ENCODE results near the gene HTR3E.

DNA sequence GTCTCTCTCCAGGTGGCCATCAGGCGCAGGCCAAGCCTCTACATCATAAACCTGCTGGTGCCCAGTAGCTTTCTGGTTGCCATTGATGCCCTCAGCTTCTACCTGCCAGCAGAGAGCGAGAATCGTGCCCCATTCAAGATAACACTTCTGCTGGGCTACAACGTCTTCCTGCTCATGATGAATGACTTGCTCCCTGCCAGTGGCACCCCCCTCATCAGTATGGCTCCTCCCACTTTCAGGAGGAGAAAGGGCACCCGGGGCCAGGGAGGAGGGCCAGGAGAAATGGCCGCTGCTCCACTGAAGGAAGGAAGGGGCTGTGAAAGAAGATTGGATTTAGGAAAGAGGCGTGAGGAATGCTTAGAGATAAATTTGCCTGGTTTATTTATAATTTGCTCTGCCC lies 37.4 kb upstream of the HTR3E start:
- TF ChIP-seq CTCF (IDR thresholded peaks at IDR 0.05): no peak
- no peak for TF ChIP-seq POLR2AphosphoS5 (IDR thresholded peaks at IDR 0.05; ENCODE audit: insufficient read depth in 1 of 2, low read depth in 1 of 2)
- TF ChIP-seq POLR2A (IDR thresholded peaks at IDR 0.05): no peak

All from vagina (tissue), 2 donors.